Jurkat, Clone E6-1 (cell line): ENCODE results near the gene ACTR6.
"Not testable (repeated sequence)": the region's sequence is repeated elsewhere in the genome, so short reads cannot be mapped to it uniquely, and the experiment has no call there.

ENCODE experiments used
- DNase-seq: peaks from one replicate; pipeline ENCODE4 v3.0.0-alpha.2; 2011; ENCODE audit warnings: low read depth, low spot score
- H3K4me3 ChIP-seq: 2 replicates; pipeline ENCODE4 v1.5.1; 2011; ENCODE audit warnings: mild to moderate bottlenecking, low read length, control low read depth, moderate library complexity

The ACTR6 gene

DNA sequence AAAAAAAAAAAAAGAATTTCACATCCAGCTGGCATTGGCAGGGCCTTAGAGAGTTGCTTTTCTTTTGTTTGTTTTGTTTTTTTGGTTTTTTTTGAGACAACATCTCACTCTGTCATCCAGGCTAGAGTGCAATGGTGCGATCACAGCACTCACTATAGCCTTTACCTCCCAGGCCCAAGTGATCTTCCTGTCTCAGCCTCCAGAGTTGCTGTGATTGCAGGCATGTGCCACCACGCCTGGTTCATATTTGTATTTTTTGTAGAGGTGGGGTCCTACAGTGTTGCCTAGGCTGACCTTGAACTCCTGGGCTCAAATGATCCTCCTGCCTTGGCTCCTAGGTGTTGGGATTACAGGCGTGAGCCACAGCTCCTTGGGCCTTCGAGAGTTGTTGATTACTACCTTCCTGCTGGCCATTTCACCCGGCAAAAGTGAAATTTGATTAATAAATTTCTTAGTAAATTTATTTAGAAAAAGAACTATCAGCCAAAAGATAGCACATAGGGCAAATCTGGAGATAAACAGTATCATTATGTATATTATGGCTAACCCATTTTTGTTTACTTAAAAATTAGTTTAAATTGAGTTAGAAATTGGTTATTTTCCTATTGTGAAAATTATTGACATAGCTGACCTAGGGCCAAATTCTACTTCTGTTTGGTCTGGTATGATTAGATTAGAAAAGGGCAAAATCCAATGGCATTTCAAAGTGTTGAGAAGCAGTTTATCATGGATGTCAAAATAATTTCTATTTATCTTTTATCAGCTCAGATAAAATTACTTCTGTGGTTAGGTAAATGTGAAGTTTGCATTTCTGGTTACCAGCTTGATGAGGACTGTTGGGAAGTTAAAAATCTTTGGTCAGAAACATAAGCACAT, 12.6 kb downstream of the ACTR6 start:
- no peak overlapping the region for H3K4me3 ChIP-seq
- DNase-seq: no peak

DNA sequence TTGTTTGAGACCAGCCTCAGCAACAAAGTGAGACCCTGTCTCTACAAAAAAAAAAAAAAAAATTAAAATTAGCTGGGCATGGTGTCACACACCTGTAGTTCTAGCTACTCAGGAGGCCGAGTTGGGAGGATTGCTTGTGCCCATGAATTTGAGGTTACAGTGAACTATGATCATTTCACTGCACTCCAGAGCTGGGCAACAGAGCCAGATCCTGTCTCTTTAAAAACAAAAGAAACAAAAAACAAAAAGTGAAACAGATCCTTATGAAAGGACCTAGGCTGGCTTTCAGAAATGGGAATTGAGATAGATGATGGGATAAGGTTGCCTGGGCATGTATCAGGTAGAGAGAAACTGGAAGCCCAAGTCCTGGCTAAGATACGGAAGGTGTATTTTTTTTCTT, 13.9 kb downstream of the ACTR6 start:
- no peak overlapping the region for H3K4me3 ChIP-seq
- no peak for DNase-seq

DNA sequence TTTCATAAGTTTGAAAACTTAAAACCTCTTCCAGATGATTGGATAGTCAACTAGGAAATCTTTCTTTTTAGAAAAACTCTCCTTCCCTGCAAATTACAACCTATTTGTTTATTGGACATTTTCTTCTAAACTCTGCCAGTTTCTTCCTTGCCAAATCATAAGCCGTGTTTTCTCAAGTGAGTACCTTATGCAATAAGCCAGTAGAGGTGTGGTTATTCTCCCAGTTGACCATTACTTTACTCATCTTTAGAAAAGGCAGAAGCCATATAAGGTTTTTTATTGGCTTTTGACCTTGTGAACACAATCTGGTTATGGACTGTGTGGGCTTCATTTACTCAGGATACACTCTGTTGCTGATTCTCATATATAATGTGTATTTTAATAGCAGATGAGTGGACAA, 14.6 kb downstream of the ACTR6 start:
- no peak overlapping the region for H3K4me3 ChIP-seq
- DNase-seq: no peak

DNA sequence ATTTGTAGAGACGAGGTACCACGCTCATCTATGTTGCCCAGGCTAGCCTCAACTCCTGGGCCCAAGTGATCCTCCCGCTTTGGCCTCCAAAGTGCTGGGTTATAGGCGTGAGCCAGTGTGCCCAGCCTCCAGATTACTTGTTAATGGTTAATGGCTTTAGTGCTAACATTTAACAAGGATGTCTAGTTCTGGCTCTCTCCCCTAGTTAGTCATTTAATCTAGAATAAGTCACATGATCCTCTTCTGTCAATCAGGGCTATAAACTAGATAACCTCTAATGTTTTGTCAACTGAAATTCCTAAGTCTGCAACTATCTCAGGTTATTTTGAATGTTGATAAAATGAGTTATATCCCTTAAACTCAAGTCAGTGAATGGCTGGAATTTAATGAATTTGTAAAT, 15.7 kb downstream of the ACTR6 start:
- no peak for DNase-seq
- no peak overlapping the region for H3K4me3 ChIP-seq

DNA sequence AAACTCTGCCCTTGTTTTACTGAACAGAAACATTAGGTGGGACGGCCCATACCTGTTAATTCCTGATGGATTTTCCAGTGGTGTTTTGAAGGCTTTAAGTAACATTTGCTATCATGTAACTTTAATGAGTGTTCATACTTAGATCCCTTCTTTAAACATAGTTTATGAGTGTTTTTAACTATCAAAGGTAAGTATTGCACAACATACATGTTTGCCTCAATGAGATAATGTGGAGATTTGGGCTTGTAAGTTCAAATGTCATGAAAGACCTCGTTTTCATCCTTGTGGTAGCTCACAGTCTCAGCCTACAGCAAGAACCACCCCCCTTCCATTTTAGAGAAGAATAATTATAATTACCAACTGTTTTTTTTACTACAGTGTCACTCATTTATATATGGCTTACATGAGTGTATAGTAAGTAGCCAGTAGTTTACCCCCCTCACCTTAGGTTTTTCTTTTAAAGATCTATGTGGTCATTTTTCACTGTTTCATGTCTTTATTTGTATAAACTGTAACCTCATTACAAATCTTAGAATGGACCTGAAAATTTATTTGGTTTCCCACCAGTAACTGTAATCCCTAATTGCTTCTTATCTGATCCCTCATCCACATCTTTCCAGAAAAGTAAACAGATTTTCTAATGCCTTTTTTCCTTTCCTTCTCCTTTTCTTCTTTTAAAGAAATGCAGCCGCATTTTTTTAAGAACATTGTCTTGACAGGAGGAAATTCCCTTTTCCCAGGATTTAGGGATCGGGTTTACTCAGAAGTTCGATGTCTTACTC, 18.9 kb downstream of the ACTR6 start:
- H3K4me3 ChIP-seq: no peak overlapping the region
- DNase-seq: no peak

DNA sequence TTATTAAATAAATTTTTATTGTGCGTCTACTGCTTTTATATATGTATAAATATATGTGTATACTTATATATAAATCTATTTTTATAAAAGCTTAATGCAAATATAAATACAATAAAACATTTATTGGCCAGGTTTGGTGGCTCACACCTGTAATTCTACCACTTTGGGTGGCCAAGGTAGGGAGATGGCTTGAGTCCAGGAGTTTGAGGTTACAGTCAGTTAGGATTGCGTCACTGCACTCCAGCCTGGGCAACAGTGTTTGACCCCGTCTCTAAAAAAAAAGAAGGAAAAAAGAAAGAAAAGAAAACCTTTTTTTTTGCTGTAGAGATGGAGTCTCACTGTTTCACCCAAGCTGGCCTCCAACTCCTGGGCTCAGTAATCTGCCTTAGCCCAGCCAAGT, 20.9 kb downstream of the ACTR6 start:
- no peak for DNase-seq
- H3K4me3 ChIP-seq: no peak overlapping the region

DNA sequence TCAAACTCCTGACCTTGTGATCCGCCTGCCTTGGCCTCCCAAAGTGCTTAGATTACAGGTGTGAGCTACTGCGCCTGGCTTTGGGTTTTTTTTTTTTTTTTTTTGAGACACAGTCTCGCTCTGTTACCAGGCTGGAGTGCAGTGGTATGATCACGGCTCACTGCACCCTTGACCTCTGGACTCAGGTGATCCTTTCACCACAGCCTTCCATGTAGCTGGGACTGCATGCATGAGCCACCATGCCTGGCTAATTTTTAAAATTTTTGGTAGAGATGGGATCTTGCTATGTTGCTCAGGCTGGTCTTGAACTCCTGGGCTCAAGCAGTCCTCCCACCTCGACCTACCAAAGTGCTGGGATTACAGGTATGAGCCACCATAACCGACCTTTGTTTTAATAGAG, 21.6 kb downstream of the ACTR6 start:
- not testable (repeated sequence) for H3K4me3 ChIP-seq, DNase-seq

DNA sequence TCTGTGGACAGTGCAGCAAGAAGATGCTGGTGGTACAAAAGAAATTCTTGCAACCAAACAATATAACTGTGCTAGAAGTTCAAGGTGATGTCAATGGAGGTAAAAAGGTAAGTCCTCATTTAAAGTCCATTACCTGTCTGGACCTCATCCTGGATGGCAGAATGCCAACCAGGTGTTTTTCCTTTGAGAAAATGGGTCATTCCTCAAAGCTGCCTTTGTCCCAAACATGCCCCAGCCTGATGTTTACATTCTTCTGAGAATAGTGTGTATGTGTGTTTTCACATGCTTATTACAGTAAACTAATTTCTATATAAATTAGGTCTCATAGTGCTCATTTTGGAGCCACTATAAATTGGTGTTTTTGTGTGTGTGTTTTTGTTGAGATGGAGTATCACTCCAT, 24.9 kb downstream of the ACTR6 start:
- no peak overlapping the region for H3K4me3 ChIP-seq
- no peak for DNase-seq

DNA sequence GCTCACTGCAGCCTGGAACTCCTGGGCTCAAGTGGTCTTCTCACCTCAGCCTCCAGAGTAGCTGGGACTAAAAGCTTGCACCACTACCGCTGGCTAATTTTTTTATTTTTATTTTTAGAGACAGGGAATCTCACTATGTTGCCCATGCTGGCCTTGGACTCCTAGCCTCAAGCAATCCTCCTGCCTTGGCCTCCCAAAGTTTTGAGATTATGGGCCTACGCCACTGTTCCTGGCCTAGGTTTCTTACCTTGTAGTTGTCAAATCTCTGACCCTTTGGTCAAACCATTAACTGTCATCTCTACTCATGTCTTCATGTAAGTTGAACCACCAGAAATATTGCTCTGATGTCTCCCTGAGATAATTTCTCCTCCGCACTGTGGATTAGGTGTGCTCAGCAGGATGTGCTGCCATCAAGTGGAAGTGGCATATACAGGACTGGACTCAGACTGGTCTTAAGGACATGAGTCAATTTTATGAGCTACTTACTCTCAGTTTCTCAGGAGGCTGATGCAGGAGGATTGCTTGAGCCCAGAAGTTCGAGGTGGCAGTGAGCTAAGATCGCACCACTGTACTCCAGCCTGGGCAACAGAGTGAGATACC, 28.5 kb downstream of the ACTR6 start:
- peak; percentile 14 for DNase-seq
- H3K4me3 ChIP-seq: no peak overlapping the region

DNA sequence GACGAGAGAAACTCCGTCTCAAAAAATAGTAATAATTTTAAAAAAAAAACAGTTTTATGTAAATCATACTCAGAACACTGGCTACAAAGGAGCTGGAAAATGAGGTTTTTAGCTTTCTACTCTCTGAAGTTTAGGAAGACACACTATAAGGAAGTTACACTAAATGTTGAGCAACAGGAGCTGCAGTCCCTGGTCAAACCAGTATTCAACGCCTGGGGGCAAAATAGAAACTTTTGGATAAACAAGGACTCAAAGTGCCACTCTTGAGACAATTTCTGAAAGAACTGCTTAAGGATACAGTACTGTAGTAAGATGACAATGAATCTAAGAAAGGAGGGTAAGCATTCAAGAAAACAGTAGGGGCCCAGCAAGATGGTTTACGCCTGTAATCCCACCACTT, 29.3 kb downstream of the ACTR6 start:
- H3K4me3 ChIP-seq: no peak overlapping the region
- no peak for DNase-seq

DNA sequence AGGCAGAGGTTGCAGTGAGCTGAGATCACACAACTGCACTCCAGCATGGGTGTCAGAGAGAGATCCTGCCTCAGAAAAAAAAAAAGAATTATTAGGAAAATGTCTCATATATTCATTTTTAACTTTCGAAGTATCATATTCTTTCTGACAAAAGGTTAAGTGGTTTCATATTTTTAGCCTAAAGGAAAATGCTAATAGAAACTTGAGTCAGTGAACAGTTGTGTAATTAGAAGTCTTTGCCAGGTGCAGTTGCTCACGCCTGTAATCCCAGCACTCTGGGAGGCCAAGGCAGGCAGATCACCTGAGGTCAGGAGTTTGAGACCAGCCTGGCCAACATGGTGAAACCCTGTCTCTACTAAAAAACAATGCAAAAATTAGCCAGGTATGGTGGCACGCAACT, 31.3 kb downstream of the ACTR6 start:
- DNase-seq, H3K4me3 ChIP-seq: not testable (repeated sequence)

DNA sequence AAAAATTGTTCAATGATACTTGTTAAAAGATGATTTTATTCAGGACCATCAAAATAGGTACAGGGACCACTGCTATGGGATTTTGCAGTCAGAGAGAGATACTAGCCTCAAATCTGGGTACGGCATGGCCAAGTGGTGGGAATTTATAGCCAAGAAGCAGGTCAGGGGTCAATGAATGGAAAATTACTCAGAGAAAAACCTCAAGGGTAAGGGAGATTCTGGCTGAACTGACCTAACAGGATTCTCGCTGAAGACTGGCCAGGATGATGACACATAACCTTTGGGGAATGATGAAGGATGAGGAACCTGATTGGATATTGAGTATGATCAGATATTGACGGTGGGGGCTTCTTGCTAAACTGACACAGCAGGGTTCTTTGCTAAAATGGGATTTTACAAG, 33.6 kb downstream of the ACTR6 start:
- DNase-seq: no peak
- no peak overlapping the region for H3K4me3 ChIP-seq

DNA sequence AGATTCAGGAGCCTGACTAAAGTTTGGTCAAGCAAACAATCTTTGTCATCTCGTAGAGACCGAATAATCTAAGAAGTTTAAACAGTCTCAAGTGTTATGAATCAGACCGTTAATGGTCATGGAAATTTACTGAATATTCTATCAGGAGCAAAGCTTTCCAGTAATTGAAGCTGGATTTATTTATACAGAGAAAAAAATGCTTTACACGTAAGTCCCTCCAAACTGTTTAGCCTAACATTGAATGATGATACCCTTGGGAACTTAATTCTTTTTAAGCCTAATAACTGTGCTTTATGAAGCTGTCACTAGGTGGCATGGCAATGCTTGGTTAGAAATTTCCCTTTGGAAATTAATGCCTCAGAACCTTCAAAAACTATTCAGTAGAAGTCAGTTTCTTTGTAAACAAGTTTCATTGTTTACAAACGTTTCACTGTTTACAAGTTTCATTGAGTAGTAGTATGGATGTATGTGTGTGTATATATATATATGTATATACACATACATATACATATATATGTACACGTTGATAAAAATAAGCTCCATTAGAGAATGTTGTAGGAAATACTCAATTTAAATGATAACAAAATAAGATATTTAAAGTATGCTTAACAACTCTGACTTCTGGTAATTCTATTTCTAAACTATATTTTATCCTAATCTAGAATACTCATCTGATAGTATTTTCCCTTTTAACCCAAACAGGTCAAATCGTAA, 34.1 kb downstream of the ACTR6 start:
- DNase-seq: peak; percentile 28
- H3K4me3 ChIP-seq: no peak overlapping the region

DNA sequence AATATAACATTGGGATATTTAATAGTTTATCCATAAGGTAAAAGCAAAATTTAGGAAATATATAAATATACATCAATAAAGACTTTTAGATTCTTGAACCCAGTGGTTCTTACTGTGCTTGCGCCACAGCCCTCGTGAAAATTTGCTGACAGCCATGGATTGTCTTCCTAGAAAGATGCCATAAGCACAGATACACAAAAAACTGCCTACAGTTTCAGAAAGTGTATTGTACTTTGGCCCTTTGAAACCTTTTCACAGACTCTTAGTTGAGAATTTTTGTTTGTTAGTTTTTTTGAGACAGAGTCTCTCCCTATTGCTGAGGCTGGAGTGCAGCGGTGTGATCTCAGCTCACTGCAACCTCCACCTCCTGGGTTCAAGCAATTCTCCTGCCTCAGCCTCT, 38.2 kb downstream of the ACTR6 start:
- DNase-seq: no peak
- no peak overlapping the region for H3K4me3 ChIP-seq

DNA sequence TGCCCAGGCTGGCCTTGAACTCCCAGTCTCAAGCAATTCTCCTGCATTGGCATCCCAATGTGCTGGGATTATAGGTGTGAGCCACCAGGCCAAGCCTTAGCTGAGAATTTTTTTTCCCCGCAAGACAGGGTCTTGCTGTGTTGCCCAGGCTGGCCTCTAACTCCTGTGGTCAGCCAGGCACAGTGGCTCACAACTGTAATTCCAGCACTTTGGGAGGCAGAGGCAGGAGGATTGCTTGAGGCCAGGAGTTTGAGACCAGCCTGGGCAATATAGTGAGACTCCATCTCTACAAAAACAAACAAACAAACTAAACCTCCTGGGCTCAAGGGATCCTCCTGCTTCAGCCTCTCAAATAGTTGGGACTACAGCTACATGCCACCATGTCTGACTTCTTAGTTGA, 39.0 kb downstream of the ACTR6 start:
- no peak for DNase-seq
- H3K4me3 ChIP-seq: no peak overlapping the region

DNA sequence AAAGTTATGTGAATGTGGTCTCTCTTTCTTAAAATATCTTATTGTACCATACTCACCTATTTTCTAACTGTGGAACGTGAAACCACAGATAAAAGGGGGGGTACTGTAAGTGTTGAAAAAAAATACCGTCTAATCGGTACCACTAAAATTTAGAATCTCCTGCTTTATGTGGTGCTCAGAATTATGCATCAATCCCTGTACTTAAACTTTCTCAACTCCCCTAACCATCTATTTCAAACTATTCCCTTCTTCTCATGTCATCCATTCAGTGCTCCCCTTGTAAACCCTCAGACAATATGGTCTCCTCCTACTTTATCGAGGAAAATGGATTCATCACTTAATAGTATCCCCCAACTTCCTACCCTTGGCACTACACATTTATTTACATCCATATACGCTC, 42.5 kb downstream of the ACTR6 start:
- H3K4me3 ChIP-seq: no peak overlapping the region
- no peak for DNase-seq

DNA sequence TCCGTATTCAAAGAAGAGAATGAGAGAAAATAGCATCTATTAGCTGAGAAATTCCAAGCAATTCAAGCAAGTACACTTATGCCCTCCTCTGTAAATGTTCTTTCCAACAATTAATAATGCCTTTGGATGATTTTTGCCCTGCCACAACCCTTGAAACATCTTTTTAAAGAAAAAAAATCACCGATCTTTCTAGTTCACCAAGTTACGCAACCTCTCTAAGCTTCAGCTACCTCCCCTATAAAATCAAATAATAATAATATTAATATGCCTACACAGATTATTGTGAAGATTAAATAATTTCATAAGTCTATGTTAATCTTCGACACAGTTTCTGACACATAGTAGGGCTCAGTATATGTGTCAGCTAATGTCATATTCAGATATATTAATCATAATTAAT, 47.1 kb downstream of the ACTR6 start:
- no peak for DNase-seq
- no peak overlapping the region for H3K4me3 ChIP-seq

DNA sequence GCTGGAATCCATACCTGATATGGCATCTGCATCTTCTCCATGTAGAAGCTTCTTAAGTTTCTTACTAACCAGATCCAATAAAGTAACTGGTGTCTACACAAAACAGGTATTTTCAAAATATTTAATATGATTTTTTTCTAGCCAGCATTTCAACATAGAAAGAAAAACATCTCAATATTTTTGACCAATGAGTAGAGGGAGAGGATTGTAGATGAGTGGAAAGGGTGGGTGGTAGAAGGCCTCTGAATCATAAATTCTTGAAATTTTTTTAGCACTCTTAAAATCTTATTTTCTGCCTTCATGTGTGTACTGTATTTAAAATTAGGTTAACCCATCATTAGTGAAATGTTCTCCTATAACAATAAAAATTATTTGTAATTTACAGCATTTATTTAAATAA, 48.3 kb downstream of the ACTR6 start:
- DNase-seq: no peak
- no peak overlapping the region for H3K4me3 ChIP-seq

DNA sequence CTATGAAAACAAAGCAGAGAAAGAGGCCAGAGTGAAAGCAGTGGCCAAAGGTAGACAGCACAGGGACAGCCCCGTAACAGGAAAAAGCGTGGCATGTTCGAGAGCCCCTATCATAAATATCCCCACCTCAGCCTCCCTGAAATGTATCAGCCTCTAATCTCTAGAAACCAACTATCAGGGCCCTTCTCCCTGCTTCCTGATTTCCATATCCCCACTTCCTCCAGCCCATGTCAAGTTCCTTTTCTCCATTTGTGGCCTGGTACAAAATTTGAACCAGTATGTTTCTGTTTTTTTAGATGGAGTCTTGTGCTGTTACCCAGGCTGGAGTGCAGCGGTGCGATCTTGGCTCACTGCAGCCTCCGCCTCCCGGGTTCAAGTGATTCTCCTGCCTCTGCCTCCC, 49.3 kb downstream of the ACTR6 start:
- DNase-seq: no peak
- no peak overlapping the region for H3K4me3 ChIP-seq

DNA sequence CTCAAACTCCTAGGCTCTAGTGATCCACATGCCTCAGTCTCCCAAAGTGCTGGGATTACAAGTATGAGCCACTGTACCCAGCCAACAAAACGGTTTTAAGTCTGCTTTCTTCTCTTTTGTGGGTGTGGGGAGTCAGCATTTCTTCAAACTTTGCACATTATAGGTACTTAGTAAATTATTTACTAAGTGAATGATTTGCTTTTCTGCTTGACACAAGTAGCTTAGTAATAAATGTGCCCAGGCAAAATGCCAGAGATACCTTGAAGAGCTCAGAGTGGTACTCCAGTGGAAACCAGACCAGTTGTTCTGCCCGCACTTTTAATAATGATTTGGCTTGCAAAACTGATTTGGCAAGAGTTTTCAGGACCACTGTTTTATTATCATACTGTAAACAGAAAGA, 51.3 kb downstream of the ACTR6 start:
- DNase-seq: no peak
- H3K4me3 ChIP-seq: no peak overlapping the region
